Lung (tissue), 12 donors: ENCODE results near the gene MMEL1. TPM values are rescaled to one million over a fixed set of nuclear protein-coding genes. Genes with fewer than 3 reads are reported as not detected.
"Not testable (repeated sequence)": the region's sequence is repeated elsewhere in the genome, so short reads cannot be mapped to it uniquely, and the experiment has no call there.

ENCODE experiments used
- ATAC-seq: fragments of 200-7000 bp; cut with Tn5 transposase; one replicate; pipeline ENCODE4 v1.9.1; 2020; ENCODE audit warnings: moderate number of reproducible peaks; ENCODE audit not compliant: insufficient read depth, low FRiP score
- DNase-seq, 3 donors: peaks; one replicate each; pipeline ENCODE4 v3.0.0-alpha.2; 2013 to 2017
- H3K27ac ChIP-seq, 2 donors: one replicate each; pipeline ENCODE4 v1.5.1; 2013; ENCODE audit warnings: mild to moderate bottlenecking in 2 of 2, moderate library complexity in 2 of 2, control low read depth in 1 of 2, inconsistent platforms in 1 of 2, low read depth in 1 of 2, low read length in 1 of 2
- H3K27me3 ChIP-seq, 3 donors: one replicate each; pipeline ENCODE4 v1.5.1; 2013; ENCODE audit warnings: low read length in 2 of 3; ENCODE audit not compliant: control insufficient read depth in 3 of 3, insufficient read depth in 3 of 3
- H3K36me3 ChIP-seq, 4 donors: one replicate each; pipeline ENCODE4 v1.5.1; 2013; ENCODE audit warnings: low read length in 4 of 4, mild to moderate bottlenecking in 1 of 4, moderate library complexity in 1 of 4; ENCODE audit not compliant: control insufficient read depth in 4 of 4, insufficient read depth in 4 of 4
- H3K4me1 ChIP-seq, 5 donors: one replicate each; pipeline ENCODE4 v1.5.1; 2013; ENCODE audit warnings: low read length in 5 of 5, mild to moderate bottlenecking in 2 of 5, moderate library complexity in 1 of 5; ENCODE audit not compliant: control insufficient read depth in 5 of 5, insufficient read depth in 5 of 5
- H3K4me3 ChIP-seq: one replicate; pipeline ENCODE4 v1.5.1; 2013; ENCODE audit warnings: mild to moderate bottlenecking, control low read depth, moderate library complexity
- H3K9ac ChIP-seq, 2 donors: one replicate each; pipeline ENCODE4 v1.5.1; 2013; ENCODE audit warnings: low read length in 2 of 2, control low read depth in 1 of 2; ENCODE audit not compliant: insufficient read depth in 1 of 2
- H3K9me3 ChIP-seq, 4 donors: one replicate each; pipeline ENCODE4 v1.5.1; 2013; ENCODE audit warnings: low read length in 3 of 4, mild to moderate bottlenecking in 1 of 4, moderate library complexity in 1 of 4; ENCODE audit not compliant: control insufficient read depth in 4 of 4, insufficient read depth in 3 of 4
- CTCF ChIP-seq: IDR thresholded peaks from 2 replicates; pipeline ENCODE4 v1.5.1; 2012; ENCODE audit warnings: mild to moderate bottlenecking; ENCODE audit errors: control extremely low read depth, extremely low read depth
- WGBS, 2 donors: extraction: QIAGEN DNeasy Blood & Tissue Kit; methylation state at CpG; one replicate each; pipeline ENCODE4 v1.1.7; 2013; 5-methylcytosine and 5-hydroxymethylcytosine counted together
- polyA plus RNA-seq, 2 donors: library from polyadenylated mRNA; stranded (reverse); fragments of 200-250 nt; gene quantifications; one replicate each; pipeline ENCODE4 v1.2.1, GENCODE V29; 2013
- total RNA-seq, 2 donors: library from RNA; depleted of rRNA in 1 of 2; stranded (reverse); fragments of >200 nt in 1 of 2; gene quantifications; one replicate each; pipeline ENCODE4 v1.2.1, GENCODE V29; 2014 to 2021
- donor health status: control.
- donor health status: control.
- donor health status: Bipolar disorder and iron deficiency.
- donor health status: healthy.
- donor health status: DM: yes; HTN: yes; CAD: no.

Gene MMEL1
- total and polyA plus RNA-seq, 4 donors = 4.0 to 8.4 (median 6.0) TPM

GRCh38 chr1:2571348-2571747, 61.5 kb downstream of the MMEL1 start:
- peaks cover 0 to 5% (median 0%) of the 10 kb centered on the region in 5 donors for H3K4me1 ChIP-seq
- no peak overlapping the region for H3K4me3 ChIP-seq
- TF ChIP-seq CTCF = no peak
- no peaks in the 10 kb centered on the region for H3K27me3 ChIP-seq
- DNase-seq (no peak), ATAC-seq (no peak)
- peaks cover 0 to 4% (median under 1%) of the 10 kb centered on the region in 4 donors for H3K9me3 ChIP-seq
- no peak overlapping the region for H3K27ac ChIP-seq
- 95% methylated on average over 9 of the region's 9 CpGs for WGBS, 2 donors
- no peak overlapping the region for H3K9ac ChIP-seq
- H3K36me3 ChIP-seq = no peaks in the 10 kb centered on the region

GRCh38 chr1:2570332-2570731, 62.5 kb downstream of the MMEL1 start:
- H3K9me3 ChIP-seq = peaks cover 0 to 4% (median under 1%) of the 10 kb centered on the region in 4 donors
- no peak for DNase-seq
- WGBS, 2 donors = 79 to 81% methylated on average over 17 of the region's 17 CpGs

GRCh38 chr1:2569703-2570102, 63.1 kb downstream of the MMEL1 start:
- H3K4me3 ChIP-seq, H3K9ac ChIP-seq, H3K36me3 ChIP-seq, H3K27ac ChIP-seq, H3K4me1 ChIP-seq, H3K9me3 ChIP-seq, ATAC-seq, DNase-seq, H3K27me3 ChIP-seq: not testable (repeated sequence)
- 84 to 87% methylated on average over 13 of the region's 13 CpGs for WGBS, 2 donors

More at GRCh38 chr1:2570332-2570731, 62.5 kb downstream of the MMEL1 start:
- Histone ChIP-seq H3K4me1 (no peaks in the 10 kb centered on the region), H3K27ac (no peak overlapping the region), H3K9ac (no peak overlapping the region), H3K36me3 (no peaks in the 10 kb centered on the region), H3K4me3 (no peak overlapping the region), H3K27me3 (no peaks in the 10 kb centered on the region)
- no peak for ATAC-seq
- TF ChIP-seq CTCF = no peak

- no peak for TF ChIP-seq CTCF
- peaks cover 0 to under 1% (median 0%) of the 10 kb centered on the region in 4 donors for H3K36me3 ChIP-seq
- no peaks in the 10 kb centered on the region for H3K4me1 ChIP-seq
- H3K27ac ChIP-seq = no peak overlapping the region
- H3K9ac ChIP-seq = no peak overlapping the region
- ATAC-seq (no peak), DNase-seq (no peak)
- peaks cover 0 to 4% (median under 1%) of the 10 kb centered on the region in 4 donors for H3K9me3 ChIP-seq
- H3K27me3 ChIP-seq = no peaks in the 10 kb centered on the region
- H3K4me3 ChIP-seq = no peak overlapping the region
- WGBS, 2 donors = 92% methylated on average over 16 to 17 of the region's 17 CpGs
Observed at GRCh38 chr1:2569060-2569459, 63.8 kb downstream of the MMEL1 start.

GRCh38 chr1:2568187-2568816, 64.5 kb downstream of the MMEL1 start:
- not testable (repeated sequence) for H3K9me3 ChIP-seq, H3K9ac ChIP-seq, DNase-seq, H3K27ac ChIP-seq, H3K27me3 ChIP-seq, ATAC-seq, H3K4me3 ChIP-seq, H3K36me3 ChIP-seq, H3K4me1 ChIP-seq
- 64 to 76% methylated on average over 7 to 13 of the region's 17 CpGs for WGBS, 2 donors
